ENCODE results near the gene DCLRE1C.

Gene DCLRE1C

DNA sequence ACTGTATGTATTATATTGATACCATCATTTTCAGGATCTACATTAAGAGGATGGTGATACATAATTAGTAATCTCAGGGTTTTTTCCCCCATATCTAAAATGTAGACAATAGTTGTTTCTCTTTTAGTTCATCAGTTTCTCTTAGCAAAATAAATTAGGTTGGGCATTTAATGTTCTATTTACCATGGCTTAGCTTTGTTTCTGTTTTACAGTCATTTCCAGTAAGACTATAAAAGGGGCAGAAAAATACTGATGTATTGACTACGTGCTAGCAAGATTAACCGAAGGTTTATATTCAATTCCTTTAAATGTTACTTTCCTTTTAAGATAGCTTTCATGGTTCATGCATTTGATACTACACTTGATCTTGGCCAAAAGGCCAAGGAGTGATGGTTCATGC lies 49.0 kb downstream of the DCLRE1C start:
- no peak overlapping the region for H3K4me3 ChIP-seq (ENCODE audit: low read length)
- TF ChIP-seq, protein P1, sequence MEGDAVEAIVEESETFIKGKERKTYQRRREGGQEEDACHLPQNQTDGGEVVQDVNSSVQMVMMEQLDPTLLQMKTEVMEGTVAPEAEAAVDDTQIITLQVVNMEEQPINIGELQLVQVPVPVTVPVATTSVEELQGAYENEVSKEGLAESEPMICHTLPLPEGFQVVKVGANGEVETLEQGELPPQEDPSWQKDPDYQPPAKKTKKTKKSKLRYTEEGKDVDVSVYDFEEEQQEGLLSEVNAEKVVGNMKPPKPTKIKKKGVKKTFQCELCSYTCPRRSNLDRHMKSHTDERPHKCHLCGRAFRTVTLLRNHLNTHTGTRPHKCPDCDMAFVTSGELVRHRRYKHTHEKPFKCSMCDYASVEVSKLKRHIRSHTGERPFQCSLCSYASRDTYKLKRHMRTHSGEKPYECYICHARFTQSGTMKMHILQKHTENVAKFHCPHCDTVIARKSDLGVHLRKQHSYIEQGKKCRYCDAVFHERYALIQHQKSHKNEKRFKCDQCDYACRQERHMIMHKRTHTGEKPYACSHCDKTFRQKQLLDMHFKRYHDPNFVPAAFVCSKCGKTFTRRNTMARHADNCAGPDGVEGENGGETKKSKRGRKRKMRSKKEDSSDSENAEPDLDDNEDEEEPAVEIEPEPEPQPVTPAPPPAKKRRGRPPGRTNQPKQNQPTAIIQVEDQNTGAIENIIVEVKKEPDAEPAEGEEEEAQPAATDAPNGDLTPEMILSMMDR (IDR thresholded peaks at IDR 0.05; ENCODE audit: insufficient read depth, low read depth, low read length, missing control alignments) = no peak
- no peak for DNase-seq (ENCODE audit: low read depth)

DNA sequence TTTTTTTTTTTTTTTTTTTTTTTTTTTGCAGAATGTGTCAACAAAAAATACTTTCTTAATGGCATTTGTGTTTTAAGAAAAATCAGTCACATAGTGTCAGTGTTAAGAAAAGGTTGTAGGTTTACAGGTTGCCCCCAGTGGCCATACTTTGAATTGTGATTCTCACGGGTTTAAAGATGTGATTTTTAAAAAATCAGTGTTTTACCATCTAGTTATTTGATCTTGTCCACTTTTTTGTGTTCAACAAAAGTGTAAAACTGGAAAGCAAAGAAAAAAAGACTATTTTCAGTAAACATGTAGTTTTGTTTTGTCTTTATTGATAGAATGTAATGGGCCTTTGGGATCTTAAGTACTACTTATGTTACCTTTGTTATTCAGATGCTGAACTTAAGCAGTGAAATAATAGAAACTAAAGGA lies 49.6 kb downstream of the DCLRE1C start:
- H3K4me3 ChIP-seq (ENCODE audit: low read length) = no peak overlapping the region
- peak; percentile 25 for DNase-seq (ENCODE audit: low read depth)
- TF ChIP-seq, protein P1 (IDR thresholded peaks at IDR 0.05; ENCODE audit: insufficient read depth, low read depth, low read length, missing control alignments) = peak; percentile 53

DNA sequence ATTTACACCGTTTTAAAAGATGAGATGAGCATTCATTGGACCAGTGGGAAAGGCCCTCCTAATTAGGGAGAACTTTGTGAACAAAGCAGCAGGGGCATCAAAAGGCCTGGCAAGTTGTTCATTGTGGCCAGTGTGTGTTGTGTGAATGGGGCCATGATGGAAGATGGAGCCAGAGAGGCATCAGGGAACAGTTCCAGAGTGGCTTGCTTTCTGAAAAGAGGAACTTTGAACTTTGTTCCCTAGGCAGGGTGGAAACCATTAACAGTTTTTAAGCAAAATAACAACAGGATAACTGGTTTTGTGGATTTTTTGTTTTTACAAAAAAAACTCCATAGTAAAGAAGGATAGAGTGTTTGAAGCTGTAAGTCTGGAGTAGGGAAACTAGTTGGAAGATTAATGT lies 62.7 kb downstream of the DCLRE1C start:
- TF ChIP-seq, protein P1 (IDR thresholded peaks at IDR 0.05; ENCODE audit: insufficient read depth, low read depth, low read length, missing control alignments) = no peak
- no peak for DNase-seq (ENCODE audit: low read depth)

DNA sequence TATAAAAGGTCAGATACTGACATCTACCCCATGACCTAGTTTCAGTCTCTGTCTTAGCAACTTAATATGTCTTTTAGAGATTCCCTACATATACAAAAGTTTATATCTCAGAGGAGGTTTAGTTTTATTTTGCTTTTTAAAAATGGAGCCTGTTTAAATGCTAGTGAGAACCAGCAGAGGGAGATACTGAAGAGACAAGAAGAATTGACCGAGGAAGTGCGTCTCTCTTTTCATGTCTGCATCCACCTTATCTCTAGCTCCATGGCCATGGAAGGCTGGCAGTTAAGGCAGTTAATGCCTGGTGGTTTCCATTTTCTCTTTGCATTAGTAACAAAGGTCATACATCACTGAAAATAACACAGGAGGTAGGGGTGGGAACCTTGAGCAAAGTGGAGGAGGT lies 64.6 kb downstream of the DCLRE1C start:
- TF ChIP-seq, protein P1 (IDR thresholded peaks at IDR 0.05; ENCODE audit: insufficient read depth, low read depth, low read length, missing control alignments) = peak; percentile 37
- DNase-seq (ENCODE audit: low read depth) = peak; percentile 23
- H3K4me3 ChIP-seq (ENCODE audit: low read length) = no peak overlapping the region

More for the DNA sequence above, 62.7 kb downstream of the DCLRE1C start:
- H3K4me3 ChIP-seq (ENCODE audit: low read length) = no peak overlapping the region

DNA sequence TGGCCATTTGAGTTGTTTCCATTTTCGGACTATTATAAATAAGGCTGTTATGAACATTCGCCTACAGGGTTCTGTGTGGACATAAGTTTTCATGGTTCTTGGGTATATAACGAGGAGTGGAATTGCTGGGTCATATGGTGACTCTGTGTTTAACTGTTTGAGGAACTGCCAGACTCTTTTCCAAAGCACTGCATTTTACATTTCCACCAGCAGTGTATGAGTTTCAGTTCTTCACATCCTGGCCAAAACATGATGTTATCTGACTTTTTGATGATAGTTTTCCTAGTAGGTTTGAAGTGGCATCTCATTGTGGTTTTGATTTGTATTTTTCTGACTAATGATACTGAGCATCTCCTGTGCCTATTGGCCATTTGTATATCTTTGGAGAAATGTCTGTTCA lies 69.8 kb downstream of the DCLRE1C start:
- no peak for DNase-seq (ENCODE audit: low read depth)
- TF ChIP-seq, protein P1 (IDR thresholded peaks at IDR 0.05; ENCODE audit: insufficient read depth, low read depth, low read length, missing control alignments) = no peak

DNA sequence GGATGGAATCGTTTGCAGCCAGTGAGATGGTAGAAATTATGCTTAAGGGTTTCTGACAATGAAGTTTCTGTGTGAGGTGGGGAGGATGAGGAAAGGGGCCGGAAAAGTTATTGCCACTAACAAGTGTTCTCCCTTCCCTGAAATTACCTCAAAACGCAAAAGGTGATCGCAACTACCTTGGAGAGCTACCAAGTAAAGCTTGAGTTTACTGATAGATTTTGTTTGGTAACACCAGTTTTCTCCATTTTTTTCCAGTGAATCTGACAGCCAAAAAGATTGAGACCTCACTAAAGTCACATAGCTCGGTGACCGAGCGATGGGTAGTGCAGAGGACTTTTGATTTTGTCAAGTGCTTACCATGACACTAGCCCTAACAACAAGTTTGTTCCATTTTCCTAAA lies 73.7 kb downstream of the DCLRE1C start:
- DNase-seq (ENCODE audit: low read depth) = peak; percentile 22
- TF ChIP-seq, protein P1 (IDR thresholded peaks at IDR 0.05; ENCODE audit: insufficient read depth, low read depth, low read length, missing control alignments) = no peak
- peak overlapping the region; percentile 87 for H3K4me3 ChIP-seq (ENCODE audit: low read length)

More for the DNA sequence above, 69.8 kb downstream of the DCLRE1C start:
- H3K4me3 ChIP-seq (ENCODE audit: low read length) = no peak overlapping the region

DNA sequence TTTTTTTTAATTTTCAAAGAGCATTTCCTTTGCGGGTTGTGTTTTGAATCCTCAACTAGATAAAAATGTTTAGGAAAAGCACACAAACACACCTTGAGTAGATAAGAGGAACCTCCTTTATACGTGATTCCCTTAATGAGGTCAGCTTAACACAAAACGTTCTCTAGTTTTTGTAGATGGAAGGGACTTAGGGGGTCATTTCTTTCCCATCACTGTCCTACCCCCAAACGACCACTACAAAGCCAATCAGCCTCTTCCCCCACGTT lies 74.0 kb downstream of the DCLRE1C start:
- TF ChIP-seq, protein P1 (IDR thresholded peaks at IDR 0.05; ENCODE audit: insufficient read depth, low read depth, low read length, missing control alignments) = no peak
- no peak for DNase-seq (ENCODE audit: low read depth)
- H3K4me3 ChIP-seq (ENCODE audit: low read length) = peak overlapping the region; percentile 87
